Activated gamma-delta T cell (primary cell): ENCODE measurements around the gene GPSM3.
A peak's percentile ranks its signal among the peaks of the same experiment; 100 is the strongest.
"Not testable (repeated sequence)": the region's sequence is repeated elsewhere in the genome, so short reads cannot be mapped to it uniquely, and the experiment has no call there.

Source experiments
- DNase-seq: peaks from one replicate; lab custom pipeline; 2025; lab: John Stamatoyannopoulos, UW

GPSM3 gene

DNA sequence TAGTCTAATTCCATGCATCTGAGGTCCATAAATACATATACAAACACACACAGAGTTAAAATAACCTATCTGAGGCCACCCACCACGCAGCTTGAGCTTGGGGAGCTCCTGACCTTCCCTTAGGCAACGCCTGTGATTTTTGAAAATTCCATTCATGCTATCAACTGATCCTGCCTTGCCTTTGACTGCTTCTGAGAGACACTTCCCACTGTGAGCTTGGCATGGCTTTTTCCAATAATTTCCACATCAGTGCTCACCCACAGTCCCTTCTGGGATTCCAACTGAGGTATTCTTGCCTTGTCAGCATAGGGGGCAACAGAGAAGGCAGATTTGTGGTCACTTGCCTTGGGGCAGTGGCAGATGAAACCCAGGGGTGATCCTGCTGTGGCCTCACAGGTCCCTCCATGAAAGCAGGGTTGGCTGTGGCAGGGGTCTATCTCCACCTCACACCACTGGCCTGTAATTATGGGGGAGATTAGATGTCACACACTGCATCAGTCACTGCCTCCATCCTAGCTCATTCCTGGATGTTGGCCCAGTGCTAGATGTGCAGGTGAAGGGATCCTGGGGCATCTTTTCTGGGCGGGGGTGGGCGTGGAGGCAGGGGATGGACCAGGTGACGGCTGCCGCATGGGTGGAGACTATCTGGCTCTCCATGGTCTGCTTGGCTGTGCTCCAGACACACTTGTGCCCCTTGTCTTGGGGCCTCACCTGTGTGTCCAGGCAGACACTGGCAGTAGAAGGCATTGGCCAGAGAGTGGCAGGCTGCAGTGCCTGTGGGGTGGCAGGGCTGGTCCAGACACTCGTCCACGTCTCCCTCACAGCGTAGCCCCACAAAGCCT lies 11.2 kb upstream of the GPSM3 start:
- DNase-seq: no peak

DNA sequence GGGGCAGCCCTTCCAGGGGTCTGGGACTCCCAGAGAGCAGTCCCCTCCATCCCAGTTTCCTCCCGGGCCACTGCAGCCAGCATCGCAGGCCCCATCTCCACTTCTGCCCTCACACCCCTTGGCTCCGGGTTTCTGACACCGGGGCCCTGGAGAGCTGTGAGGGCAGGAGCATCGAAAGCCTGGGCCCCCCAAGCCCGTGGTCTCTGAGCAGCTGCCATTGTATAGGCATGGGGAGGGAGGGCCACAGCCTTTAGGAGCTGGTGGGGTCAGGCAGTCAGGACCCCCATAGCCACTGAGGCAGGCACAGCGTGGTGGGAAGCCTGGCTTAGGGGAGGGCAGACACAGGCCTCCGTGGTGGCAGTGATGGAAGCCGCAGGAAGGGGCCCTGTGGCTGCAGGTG lies 9.7 kb upstream of the GPSM3 start:
- no peak for DNase-seq

DNA sequence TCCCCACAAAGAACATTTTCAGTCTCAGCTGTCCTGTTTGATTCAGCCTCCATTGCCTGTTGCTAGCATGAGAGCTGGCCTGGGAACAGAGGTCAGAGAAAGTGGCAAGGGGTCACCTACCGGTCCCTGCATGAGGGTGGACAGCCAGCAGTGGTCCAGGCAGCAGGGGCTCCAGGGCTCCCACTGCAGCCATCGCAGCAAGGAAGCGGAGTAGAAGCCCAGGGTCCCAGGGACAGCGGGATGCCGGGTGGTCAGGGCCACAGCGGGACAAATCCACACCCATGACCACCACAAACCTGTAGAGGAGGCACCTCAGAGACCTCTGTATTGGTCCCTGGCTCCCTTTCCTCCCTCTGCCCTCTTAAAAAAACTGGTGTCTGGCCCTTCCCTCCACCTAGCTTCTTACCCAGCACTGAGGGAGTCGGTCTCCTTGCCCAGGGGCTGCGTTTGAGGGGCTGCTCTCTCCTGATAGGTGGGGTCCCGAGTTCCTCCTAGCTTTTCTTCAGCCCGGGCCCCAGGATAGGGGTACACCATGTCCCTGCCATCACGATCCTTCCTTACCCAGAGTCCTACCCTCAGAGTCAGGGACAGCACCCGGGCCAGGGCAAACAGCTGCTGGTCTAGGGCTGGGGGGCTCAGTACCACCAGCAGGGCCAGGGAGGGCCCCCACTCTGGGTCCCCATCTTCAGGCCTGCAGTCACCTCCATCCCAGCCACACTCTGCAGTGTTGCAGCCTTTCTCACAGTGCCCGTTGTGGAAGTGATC lies 8.4 kb upstream of the GPSM3 start:
- DNase-seq: no peak

DNA sequence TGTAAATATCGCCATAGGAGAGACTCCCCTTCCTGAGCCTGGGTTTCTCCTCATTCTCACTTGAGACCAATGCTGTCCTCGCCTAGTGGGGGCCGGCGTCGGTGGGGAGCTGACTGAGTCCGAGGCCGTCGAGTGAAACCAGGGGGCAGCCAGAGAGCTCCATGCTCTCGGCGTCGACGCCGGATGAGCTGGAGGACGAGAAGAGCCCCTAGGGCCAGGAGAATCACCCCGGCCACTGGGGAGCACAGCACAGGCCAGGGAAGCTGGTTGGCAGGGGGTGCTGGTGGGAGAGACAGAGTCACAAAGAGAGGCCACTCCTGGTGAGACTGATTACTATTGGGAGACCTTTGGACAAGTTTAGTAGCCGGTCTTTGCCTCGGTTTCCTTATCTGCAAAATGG lies 6.4 kb upstream of the GPSM3 start:
- no peak for DNase-seq

DNA sequence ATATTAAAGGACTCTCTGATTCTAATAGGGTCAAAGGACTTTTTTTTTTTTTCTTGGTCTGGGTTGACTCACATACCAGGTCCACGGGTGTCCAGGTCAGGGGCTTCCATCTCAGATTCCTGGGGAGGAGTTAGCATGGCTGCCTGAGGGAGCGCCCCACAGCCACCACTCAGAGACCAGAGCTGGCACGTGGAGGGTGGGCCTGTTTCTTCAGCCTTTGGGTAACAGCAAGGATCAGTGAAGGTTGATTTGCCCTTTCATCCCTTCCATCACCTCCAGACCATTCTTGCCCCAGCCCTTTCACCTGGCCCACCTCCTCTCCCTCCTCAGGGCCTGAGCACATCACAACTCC lies 5.9 kb upstream of the GPSM3 start:
- DNase-seq: no peak

DNA sequence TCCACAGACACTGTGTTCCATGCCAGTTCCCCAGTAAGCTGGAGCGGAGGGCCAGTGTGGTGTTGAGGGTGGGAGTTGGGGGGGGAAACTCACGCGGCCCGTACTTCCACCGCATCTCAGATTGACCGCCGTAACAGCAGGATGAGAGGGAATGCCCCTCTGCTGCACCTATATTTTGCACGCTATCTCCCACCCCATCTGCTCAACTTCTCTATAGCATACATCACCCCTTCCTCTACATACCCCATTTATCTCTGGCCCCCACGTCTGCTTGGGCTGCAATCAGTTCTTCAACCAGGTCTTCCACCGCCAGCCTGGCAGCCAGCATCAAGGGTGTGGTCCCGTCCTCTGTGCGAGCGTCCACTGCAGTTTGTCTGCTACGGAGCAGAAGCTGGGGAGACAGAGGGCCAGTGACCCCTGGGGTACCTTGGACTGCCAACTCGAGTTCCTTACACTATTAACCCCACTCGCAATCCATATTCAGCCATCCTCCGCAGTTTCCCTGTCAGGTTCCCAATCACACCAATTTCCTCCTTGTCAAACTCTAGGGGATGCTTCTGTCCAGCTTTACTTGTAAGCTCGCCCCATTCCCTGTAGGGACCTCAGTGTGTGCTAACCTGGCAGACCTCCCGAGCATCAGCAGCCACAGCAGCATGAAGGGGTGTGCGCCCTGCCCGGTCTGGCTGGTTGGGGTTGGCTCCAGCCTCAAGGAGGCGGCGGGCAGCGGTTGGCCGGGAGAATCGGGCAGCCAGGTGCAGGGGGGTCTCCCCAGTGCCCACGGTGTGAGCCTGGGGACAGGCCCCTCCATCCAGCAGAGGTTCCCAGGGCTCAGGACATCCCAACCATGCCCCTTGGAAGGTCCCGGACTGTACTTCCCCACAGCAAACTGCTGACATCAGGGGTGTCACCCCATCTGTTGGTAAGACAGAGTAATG lies 4.5 kb upstream of the GPSM3 start:
- no peak for DNase-seq

DNA sequence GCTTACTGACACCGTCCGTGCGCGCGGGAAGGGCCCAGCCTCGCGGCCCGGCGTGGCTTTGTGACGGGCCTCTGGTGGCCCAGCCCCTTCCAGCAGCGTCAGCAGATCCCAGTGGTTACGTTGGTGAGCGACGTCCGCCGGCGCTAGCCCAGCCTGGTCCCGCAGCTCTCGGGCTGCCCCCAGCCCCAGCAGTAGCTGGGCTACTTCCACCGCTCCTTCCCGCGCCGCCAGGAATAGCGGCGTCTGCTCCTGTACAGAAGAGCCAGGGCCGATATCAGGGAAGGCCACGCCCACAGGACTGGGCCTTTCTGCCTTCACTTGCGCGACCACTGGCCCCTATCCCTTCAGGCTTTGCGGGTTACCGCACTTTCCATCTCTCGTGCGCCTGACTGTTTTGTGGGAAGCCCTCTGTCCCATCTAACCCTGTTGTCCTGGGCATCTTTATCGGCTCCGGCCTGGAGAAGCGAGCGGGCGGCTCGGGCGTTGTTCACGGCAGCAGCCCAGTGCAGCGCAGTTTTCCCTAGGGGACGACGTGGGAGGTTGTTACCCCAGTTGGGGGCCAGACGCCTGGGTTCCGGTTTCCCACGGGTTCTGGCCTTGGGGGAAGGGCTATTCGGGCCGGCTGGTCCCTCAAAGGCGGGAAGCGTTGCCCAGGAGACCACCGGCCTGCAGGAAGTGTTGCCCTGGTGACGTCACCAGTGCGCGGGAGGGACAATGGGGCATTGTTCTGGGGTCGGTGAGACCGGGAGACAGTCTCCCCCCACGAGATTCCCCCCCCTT lies 3.6 kb upstream of the GPSM3 start:
- peak; percentile 41 for DNase-seq

GRCh38 chr6:32195652-32195901 lies 3.1 kb upstream of the GPSM3 start:
- peak; percentile 100 for DNase-seq

- no peak for DNase-seq
Observed at GRCh38 chr6:32194825-32195651, 2.6 kb upstream of the GPSM3 start.

DNA sequence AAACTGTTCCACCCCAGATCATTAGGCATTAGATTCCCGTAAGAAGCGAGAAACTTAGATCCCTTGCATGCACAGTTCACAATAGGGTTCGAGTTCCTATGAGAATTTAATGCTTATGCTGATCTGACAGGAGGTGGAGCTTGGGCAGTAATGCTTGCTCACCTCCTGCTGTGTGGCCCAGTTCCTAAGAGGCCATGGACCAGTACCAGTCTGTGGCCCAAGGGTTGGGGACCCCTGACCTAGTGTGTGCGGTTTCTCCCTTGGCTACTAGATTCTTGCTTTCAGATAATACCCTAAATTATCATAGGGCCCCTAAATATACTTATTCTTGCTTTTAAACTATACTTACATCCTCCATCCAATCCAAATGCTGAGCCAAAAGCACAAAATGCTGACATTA lies 1.9 kb upstream of the GPSM3 start:
- DNase-seq: no peak

- DNase-seq: not testable (repeated sequence)
Observed at GRCh38 chr6:32193096-32193495, 653 bp upstream of the GPSM3 start.

- DNase-seq: no peak
Observed at GRCh38 chr6:32191696-32192607, 491 bp downstream of the GPSM3 start.

- DNase-seq: no peak
Observed at GRCh38 chr6:32190911-32191677, 1.3 kb downstream of the GPSM3 start.

DNA sequence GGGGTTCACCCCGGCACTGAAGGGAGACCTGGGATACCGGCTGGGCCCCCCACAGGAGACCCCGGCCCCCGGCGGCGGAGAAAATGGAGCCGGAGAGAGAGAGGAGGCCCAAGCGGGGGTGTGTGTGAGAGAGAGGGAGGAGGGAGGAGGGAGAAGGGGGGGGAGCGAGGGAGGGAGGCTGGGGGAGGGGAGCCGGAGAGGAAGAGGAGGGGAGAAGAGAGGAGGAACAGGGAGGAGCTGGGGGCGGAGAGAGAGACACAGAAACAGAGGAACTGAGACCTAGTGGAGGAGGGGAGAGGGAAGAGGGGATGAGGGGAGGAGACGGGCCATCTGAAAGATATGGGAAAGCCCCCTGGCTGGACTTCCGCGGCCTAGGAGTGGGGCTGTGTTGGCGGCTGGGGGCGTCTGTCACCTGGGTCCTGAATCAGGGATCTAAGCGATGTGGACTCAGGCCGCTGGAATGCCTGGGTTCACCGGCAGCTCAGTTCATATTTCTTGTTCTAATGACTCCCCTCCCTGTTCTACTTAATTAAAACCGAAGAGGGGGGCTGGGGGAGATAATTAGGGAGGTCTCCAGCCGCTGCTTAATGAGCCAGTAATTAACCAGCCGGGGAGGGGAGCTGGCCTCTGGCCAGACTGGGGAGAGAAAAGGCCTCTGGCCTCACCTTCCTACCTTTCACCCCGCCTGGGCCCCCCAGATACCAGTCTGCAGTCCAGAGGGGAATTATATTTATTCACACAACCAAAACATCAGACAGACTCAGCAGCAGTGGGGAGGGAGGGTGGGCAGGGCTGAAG lies 2.2 kb downstream of the GPSM3 start, which contains the start of gene PBX2:
PBX2 (minus strand) TSS at position 149 of the 798 bp plus-strand sequence. CDS start 287 bp downstream, outside the sequence.
- peak; percentile 37 for DNase-seq

- DNase-seq: no peak
Observed at GRCh38 chr6:32189742-32190053, 2.7 kb downstream of the GPSM3 start.

DNA sequence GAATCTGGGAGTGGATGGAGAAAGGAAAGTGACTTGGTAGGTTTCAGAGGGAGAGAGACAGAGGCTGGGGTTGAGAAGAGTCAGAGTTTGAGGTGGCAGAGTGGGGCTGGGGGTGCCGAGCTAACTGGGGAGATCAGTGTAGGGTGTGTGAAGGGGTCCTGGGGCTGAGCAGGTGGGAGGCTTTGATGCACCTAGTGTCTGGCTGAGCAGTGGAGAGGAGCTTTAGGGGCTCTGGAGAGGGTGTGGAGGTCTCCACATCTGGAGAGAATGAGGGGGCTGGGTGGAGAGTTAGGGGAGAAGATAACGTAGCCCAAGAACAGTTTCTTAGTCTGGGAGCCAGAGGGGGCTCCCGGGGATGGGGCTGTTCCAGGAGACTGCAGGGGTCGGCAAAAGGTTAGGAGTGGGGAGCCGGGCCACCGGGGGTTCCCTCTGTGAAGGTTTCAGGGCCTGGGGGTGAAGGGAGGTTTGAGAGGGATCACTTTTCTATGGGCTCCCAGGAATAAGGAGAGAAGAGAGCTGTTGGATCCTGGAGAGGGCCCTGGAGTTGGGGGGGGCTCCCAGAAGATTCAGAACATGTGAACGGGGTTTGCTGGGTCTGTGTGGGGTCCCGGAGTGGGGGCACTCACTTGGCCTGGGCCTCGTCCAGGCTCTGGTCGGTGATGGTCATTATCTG lies 3.2 kb downstream of the GPSM3 start:
- DNase-seq: no peak

DNA sequence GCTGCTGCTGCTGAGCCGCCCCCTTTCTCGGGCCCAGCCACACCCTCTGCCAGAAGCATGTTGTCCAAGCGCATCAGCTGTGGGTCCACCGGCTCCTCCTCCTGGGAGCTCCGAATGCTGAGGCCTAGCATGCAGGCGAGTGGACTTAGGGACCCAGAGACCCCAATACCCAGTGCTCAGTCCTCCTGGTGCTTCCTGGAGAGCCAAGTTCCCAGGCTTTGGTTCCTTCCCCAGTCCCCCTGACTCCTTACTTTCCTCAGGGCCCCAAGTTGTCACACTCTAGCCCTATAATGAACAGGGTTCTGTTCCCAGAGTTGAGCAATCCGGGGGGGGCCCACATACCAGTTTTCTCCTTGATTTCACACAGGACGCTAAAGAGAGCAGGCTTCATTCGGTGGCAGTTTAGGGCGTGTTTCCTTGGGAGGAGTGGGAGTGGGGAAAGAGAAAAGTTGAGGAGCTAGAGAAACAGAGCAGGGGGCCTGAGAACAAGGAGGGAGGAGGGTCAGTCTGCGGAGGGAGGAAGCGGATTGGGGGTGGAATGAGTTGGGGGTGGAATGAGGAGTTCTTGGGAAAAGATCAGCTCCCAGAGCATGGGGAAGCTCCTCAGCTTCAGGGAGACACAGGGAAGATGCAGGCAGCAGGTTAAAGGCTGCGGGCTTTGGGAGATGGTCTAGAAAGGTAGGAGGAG lies 3.9 kb downstream of the GPSM3 start:
- no peak for DNase-seq
